ENCODE results near the gene SLC41A1. TPM values are rescaled to one million over a fixed set of nuclear protein-coding genes. Genes with fewer than 3 reads are reported as not detected.

The SLC41A1 gene
- total and polyA plus RNA-seq, 2 donors (not counting 1 experiment from before 2014, with no cell fraction given): 15.8 to 24.2 TPM

GRCh38 chr1:205787287-205787916, 25.6 kb downstream of the SLC41A1 start:
- Histone ChIP-seq H3K27ac (ENCODE audit: low read length in 2 of 2) (no peak overlapping the region), H3K4me2 (replicated peaks; ENCODE audit: low read depth, low read length, poor library complexity, severe bottlenecking) (no peak overlapping the region), H3K4me3 (ENCODE audit: control extremely low read depth in 1 of 5, extremely low read depth in 1 of 5, insufficient read depth in 1 of 5, low read depth in 2 of 5, low read length in 4 of 5) (no peak overlapping the region), H3K9ac (ENCODE audit: low read length) (no peak overlapping the region), H4K20me1 (ENCODE audit: control insufficient read depth, insufficient read depth, low read length, poor library complexity, severe bottlenecking) (no peaks in the 10 kb centered on the region), H3K79me2 (ENCODE audit: control insufficient read depth, insufficient read depth, low read length) (no peaks in the 10 kb centered on the region), H3K36me3 (replicated peaks in 1 of 2; ENCODE audit: control extremely low read depth in 1 of 2, control insufficient read depth in 1 of 2, extremely low read depth in 1 of 2, insufficient read depth in 2 of 2, low read length in 1 of 2) (peaks cover 0 to 16% of the 10 kb centered on the region in 2 experiments), H3K4me1 (ENCODE audit: control insufficient read depth in 2 of 2, insufficient read depth in 2 of 2, low read length in 2 of 2) (peaks cover 0 to 3% of the 10 kb centered on the region in 2 donors), H2AFZ (ENCODE audit: insufficient read depth, low read depth, low read length, poor library complexity, severe bottlenecking) (no peak overlapping the region), H3K27me3 (replicated peaks in 1 of 4; ENCODE audit: control extremely low read depth in 1 of 4, control insufficient read depth in 3 of 4, insufficient read depth in 4 of 4, low read length in 3 of 4) (no peaks in the 10 kb centered on the region), H3K9me3 (ENCODE audit: control extremely low read depth in 1 of 3, control insufficient read depth in 2 of 3, insufficient read depth in 1 of 3, low read length in 2 of 3) (no peaks in the 10 kb centered on the region)
- Mint-ChIP-seq H3K4me1 (peaks cover 4% of the 10 kb centered on the region), H3K27me3 (no peaks in the 10 kb centered on the region), H3K9me3 (ENCODE audit: insufficient read depth) (no peaks in the 10 kb centered on the region), H3K27ac (no peak overlapping the region), H3K4me3 (no peak overlapping the region)
- intact Hi-C loops (cut with micrococcal nuclease): no loop called here
- no peak for DNase-seq
- ChIA-PET CTCF (interaction anchor here (0.6 to 12.1 kb wide), 4 partner anchors 118 to 305 kb away, joined by 3 to 434 read pairs (median 4); no protein-coding TSS in a partner anchor), POLR2A (no interaction called here)
- 95% methylated on average over 6 of the region's 10 CpGs for WGBS (ENCODE audit: insufficient coverage)
- TF ChIP-seq EZH2 (IDR thresholded peaks at IDR 0.05; ENCODE audit: borderline replicate concordance, insufficient read depth, low read depth, low read length, poor library complexity, severe bottlenecking) (no peak), CTCF (IDR thresholded peaks at IDR 0.05) (no peak)
- ATAC-seq (ENCODE audit: low read depth): no peak

- no peak for TF ChIP-seq CTCF (IDR thresholded peaks at IDR 0.05)
- TF ChIP-seq EZH2 (IDR thresholded peaks at IDR 0.05; ENCODE audit: borderline replicate concordance, insufficient read depth, low read depth, low read length, poor library complexity, severe bottlenecking): no peak
- CTCF ChIA-PET: interaction anchor here (1.2 to 1.8 kb wide), 2 partner anchors 128 to 191 kb away, joined by 4 to 7 read pairs; no protein-coding TSS in a partner anchor
- H2AFZ ChIP-seq (ENCODE audit: insufficient read depth, low read depth, low read length, poor library complexity, severe bottlenecking): no peak overlapping the region
Observed at GRCh38 chr1:205786601-205787000, 26.4 kb downstream of the SLC41A1 start.

More at GRCh38 chr1:205786601-205787000, 26.4 kb downstream of the SLC41A1 start:
- Histone ChIP-seq H3K4me3 (ENCODE audit: control extremely low read depth in 1 of 5, extremely low read depth in 1 of 5, insufficient read depth in 1 of 5, low read depth in 2 of 5, low read length in 4 of 5) (no peak overlapping the region), H4K20me1 (ENCODE audit: control insufficient read depth, insufficient read depth, low read length, poor library complexity, severe bottlenecking) (no peaks in the 10 kb centered on the region), H3K9me3 (ENCODE audit: control extremely low read depth in 1 of 3, control insufficient read depth in 2 of 3, insufficient read depth in 1 of 3, low read length in 2 of 3) (no peaks in the 10 kb centered on the region), H3K4me1 (ENCODE audit: control insufficient read depth in 2 of 2, insufficient read depth in 2 of 2, low read length in 2 of 2) (no peaks in the 10 kb centered on the region), H3K27ac (ENCODE audit: low read length in 2 of 2) (no peak overlapping the region), H3K4me2 (replicated peaks; ENCODE audit: low read depth, low read length, poor library complexity, severe bottlenecking) (no peak overlapping the region), H3K79me2 (ENCODE audit: control insufficient read depth, insufficient read depth, low read length) (no peaks in the 10 kb centered on the region), H3K27me3 (replicated peaks in 1 of 4; ENCODE audit: control extremely low read depth in 1 of 4, control insufficient read depth in 3 of 4, insufficient read depth in 4 of 4, low read length in 3 of 4) (no peaks in the 10 kb centered on the region), H3K36me3 (replicated peaks in 1 of 2; ENCODE audit: control extremely low read depth in 1 of 2, control insufficient read depth in 1 of 2, extremely low read depth in 1 of 2, insufficient read depth in 2 of 2, low read length in 1 of 2) (peaks cover 0 to 15% of the 10 kb centered on the region in 2 experiments), H3K9ac (ENCODE audit: low read length) (no peak overlapping the region)
- Mint-ChIP-seq H3K27ac (no peak overlapping the region), H3K9me3 (ENCODE audit: insufficient read depth) (no peaks in the 10 kb centered on the region), H3K4me3 (no peak overlapping the region), H3K27me3 (no peaks in the 10 kb centered on the region), H3K4me1 (peaks cover under 1% of the 10 kb centered on the region)
- no peak for DNase-seq
- ATAC-seq (ENCODE audit: low read depth): no peak
- POLR2A ChIA-PET: no interaction called here
- 80% methylated on average over 1 of the region's 4 CpGs for WGBS (ENCODE audit: insufficient coverage)
- intact Hi-C loops (cut with micrococcal nuclease): no loop called here

Data from B cell (primary cell).